Activated naive CD4-positive, alpha-beta T cell treated with Interleukin-2 at 50 U/mL for 16 hours (primary cell): Measurements from ENCODE around the gene ADARB2.
"Not testable (repeated sequence)": the region's sequence is repeated elsewhere in the genome, so short reads cannot be mapped to it uniquely, and the experiment has no call there.

Source experiments
- DNase-seq: peaks from one replicate; pipeline ENCODE4 v3.0.0-alpha.2; 2020

The ADARB2 gene

GRCh38 chr10:1360011-1360557 lies 377.2 kb downstream of the ADARB2 start:
- DNase-seq, result no peak

GRCh38 chr10:1359626-1359955 lies 377.7 kb downstream of the ADARB2 start:
- DNase-seq, result no peak

- no peak for DNase-seq
Observed at GRCh38 chr10:1358860-1359625, 378.3 kb downstream of the ADARB2 start.

GRCh38 chr10:1358147-1358546 lies 379.2 kb downstream of the ADARB2 start:
- no peak for DNase-seq

GRCh38 chr10:1356349-1356748 lies 381.0 kb downstream of the ADARB2 start:
- no peak for DNase-seq

GRCh38 chr10:1354809-1355710 lies 382.3 kb downstream of the ADARB2 start:
- no peak for DNase-seq

GRCh38 chr10:1352296-1352695 lies 385.0 kb downstream of the ADARB2 start:
- not testable (repeated sequence) for DNase-seq

GRCh38 chr10:1348773-1349050 lies 388.6 kb downstream of the ADARB2 start:
- DNase-seq, result no peak

- no peak for DNase-seq
Observed at GRCh38 chr10:1347962-1348772, 389.2 kb downstream of the ADARB2 start.

GRCh38 chr10:1347525-1347924 lies 389.8 kb downstream of the ADARB2 start:
- no peak for DNase-seq

- no peak for DNase-seq
Observed at GRCh38 chr10:1346201-1346600, 391.1 kb downstream of the ADARB2 start.

GRCh38 chr10:1345368-1345767 lies 392.0 kb downstream of the ADARB2 start:
- DNase-seq, result no peak

GRCh38 chr10:1344846-1345245 lies 392.5 kb downstream of the ADARB2 start:
- no peak for DNase-seq

- no peak for DNase-seq
Observed at GRCh38 chr10:1344408-1344807, 392.9 kb downstream of the ADARB2 start.

GRCh38 chr10:1343176-1343575 lies 394.1 kb downstream of the ADARB2 start:
- no peak for DNase-seq

- not testable (repeated sequence) for DNase-seq
Observed at GRCh38 chr10:1341052-1341451, 396.3 kb downstream of the ADARB2 start.

GRCh38 chr10:1339396-1339795 lies 397.9 kb downstream of the ADARB2 start:
- no peak for DNase-seq

GRCh38 chr10:1335642-1336041 lies 401.7 kb downstream of the ADARB2 start:
- DNase-seq, result no peak

- no peak for DNase-seq
Observed at GRCh38 chr10:1333981-1334380, 403.3 kb downstream of the ADARB2 start.

- DNase-seq, result no peak
Observed at GRCh38 chr10:1331560-1331959, 405.8 kb downstream of the ADARB2 start.

- no peak for DNase-seq
Observed at GRCh38 chr10:1329622-1330021, 407.7 kb downstream of the ADARB2 start.

GRCh38 chr10:1328981-1329614 lies 408.2 kb downstream of the ADARB2 start:
- DNase-seq, result no peak
